H1 (cell line): ENCODE data around the gene ARHGEF16. TPM values are rescaled to one million over a fixed set of nuclear protein-coding genes. Genes with fewer than 3 reads are reported as not detected.
A peak's percentile ranks its signal among the peaks of the same experiment; 100 is the strongest.

ENCODE experiments used
- CTCF ChIA-PET: fragments of 300-600 bp; sonication (Branson Sonifier 250); formaldehyde crosslinking; loops from one replicate; lab custom pipeline; 2021; ENCODE audit not compliant: partially characterized antibody; lab: Charles Lee
- POLR2A ChIA-PET: fragments of 300-600 bp; sonication (Branson Sonifier 250); formaldehyde crosslinking; loops from one replicate; lab custom pipeline; 2021; ENCODE audit warnings: inconsistent platforms; ENCODE audit not compliant: partially characterized antibody; lab: Charles Lee
- DNase-seq, 2 experiments: peaks; one replicate each; pipeline versions ENCODE4 v3.0.0 to v3.0.0-alpha.2; 2010 to 2022; ENCODE audit warnings: low spot score in 2 of 2, low read depth in 1 of 2, mixed read lengths in 1 of 2
- FAIRE-seq: peaks from 2 replicates; lab custom pipeline; 2011; peaks lifted over from hg19 to GRCh38; lab: Jason Lieb, UNC
- H2AFZ ChIP-seq: 2 replicates; pipeline ENCODE4 v1.8.1; 2012; ENCODE audit warnings: low read length, inconsistent platforms
- H2AK5ac ChIP-seq: 2 replicates; pipeline ENCODE4 v1.6.1; 2013; ENCODE audit warnings: low read depth, low read length
- H2BK120ac ChIP-seq: replicated peaks from 2 replicates; pipeline ENCODE3; 2013; ENCODE audit warnings: low read depth, low read length, inconsistent platforms
- H2BK12ac ChIP-seq: 2 replicates; pipeline ENCODE4 v1.6.1; 2013; ENCODE audit warnings: low read depth, low read length
- H2BK15ac ChIP-seq: 2 replicates; pipeline ENCODE4 v1.6.1; 2013; ENCODE audit warnings: low read length
- H2BK20ac ChIP-seq: 2 replicates; pipeline ENCODE4 v1.6.1; 2013; ENCODE audit warnings: low read length
- H2BK5ac ChIP-seq: 2 replicates; pipeline ENCODE4 v1.6.1; 2013; ENCODE audit warnings: low read depth, low read length
- H3K14ac ChIP-seq: 2 replicates; pipeline ENCODE4 v1.6.1; 2013; ENCODE audit warnings: inconsistent platforms; ENCODE audit not compliant: insufficient read length
- H3K18ac ChIP-seq: 2 replicates; pipeline ENCODE4 v1.6.1; 2013; ENCODE audit warnings: low read length; ENCODE audit errors: extremely low read depth
- H3K23ac ChIP-seq: 2 replicates; pipeline ENCODE4 v1.6.1; 2013; ENCODE audit warnings: inconsistent platforms; ENCODE audit not compliant: insufficient read length
- H3K23me2 ChIP-seq: 2 replicates; pipeline ENCODE4 v1.6.1; 2013; ENCODE audit warnings: low read depth, low read length
- H3K27ac ChIP-seq: 2 replicates; pipeline ENCODE4 v1.6.1; 2011; ENCODE audit warnings: low read depth, low read length, inconsistent platforms
- H3K27me3 ChIP-seq, 4 experiments: replicated peaks in 1 of 4; 1 replicate in 1 of 4; 2 replicates in 3 of 4; pipeline versions ENCODE4 v1.6.1 to v1.8.1; 2011 to 2013; ENCODE audit warnings: low read length in 3 of 4, mild to moderate bottlenecking in 3 of 4, inconsistent platforms in 2 of 4, mixed read lengths in 2 of 4, moderate library complexity in 1 of 4; ENCODE audit not compliant: control insufficient read depth in 3 of 4, insufficient read depth in 3 of 4; ENCODE audit errors: extremely low read depth in 1 of 4
- H3K36me3 ChIP-seq, 4 experiments: 2 replicates each; pipeline versions ENCODE4 v1.6.1 to v1.8.1; 2011 to 2013; ENCODE audit warnings: mild to moderate bottlenecking in 4 of 4, low read length in 3 of 4, moderate library complexity in 2 of 4, control low read depth in 1 of 4, inconsistent platforms in 1 of 4; ENCODE audit not compliant: insufficient read depth in 4 of 4, control insufficient read depth in 2 of 4
- H3K4ac ChIP-seq: replicated peaks from 2 replicates; pipeline ENCODE3; 2013; ENCODE audit warnings: low read length, low read depth, mixed read lengths, inconsistent platforms; ENCODE audit not compliant: insufficient read length
- H3K4me1 ChIP-seq, 4 experiments: replicated peaks in 1 of 4; 1 replicate in 1 of 4; 2 replicates in 3 of 4; pipeline versions ENCODE4 v1.6.1 to v1.8.1; 2011 to 2013; ENCODE audit warnings: low read length in 3 of 4, inconsistent platforms in 2 of 4, mixed read lengths in 1 of 4; ENCODE audit not compliant: insufficient read depth in 4 of 4, control insufficient read depth in 3 of 4
- H3K4me2 ChIP-seq, 2 experiments: 2 replicates each; pipeline versions ENCODE4 v1.6.1 to v1.8.1; 2011 to 2013; ENCODE audit warnings: low read depth in 2 of 2, low read length in 2 of 2, control low read depth in 1 of 2, inconsistent platforms in 1 of 2, mild to moderate bottlenecking in 1 of 2; ENCODE audit not compliant: insufficient read depth in 1 of 2
- H3K4me3 ChIP-seq, 4 experiments: fragments of 200-600, 300-600 bp in 1 of 4; sonication (generic), shearing (Covaris generic), sonication (Bioruptor Twin) in 1 of 4; 2 replicates each; pipeline versions ENCODE4 v1.5.1 to v1.8.1; 2011 to 2016; ENCODE audit warnings: low read length in 4 of 4, low read depth in 3 of 4, control low read depth in 2 of 4, inconsistent platforms in 2 of 4, mild to moderate bottlenecking in 2 of 4, mixed read lengths in 1 of 4, moderate library complexity in 1 of 4; ENCODE audit not compliant: insufficient read depth in 2 of 4; ENCODE audit errors: extremely low read depth in 1 of 4
- H3K56ac ChIP-seq: replicated peaks from 2 replicates; pipeline ENCODE3; 2013; ENCODE audit warnings: low read depth, mild to moderate bottlenecking, mixed read lengths, low read length, inconsistent platforms; ENCODE audit not compliant: insufficient read length
- H3K79me1 ChIP-seq: 2 replicates; pipeline ENCODE4 v1.6.1; 2013; ENCODE audit warnings: low read depth, low read length, control low read depth
- H3K79me2 ChIP-seq, 2 experiments: 2 replicates each; pipeline versions ENCODE4 v1.6.1 to v1.8.1; 2012 to 2013; ENCODE audit warnings: low read length in 2 of 2, mild to moderate bottlenecking in 2 of 2, inconsistent platforms in 1 of 2; ENCODE audit not compliant: insufficient read depth in 2 of 2, control insufficient read depth in 1 of 2
- H3K9ac ChIP-seq, 4 experiments: replicated peaks in 1 of 4; 1 replicate in 1 of 4; 2 replicates in 3 of 4; pipeline versions ENCODE4 v1.6.1 to v1.8.1; 2011 to 2013; ENCODE audit warnings: low read depth in 3 of 4, low read length in 3 of 4, control low read depth in 2 of 4, mild to moderate bottlenecking in 2 of 4, moderate library complexity in 2 of 4, inconsistent platforms in 1 of 4; ENCODE audit errors: extremely low read depth in 1 of 4
- H3K9me3 ChIP-seq, 2 experiments: 2 replicates each; pipeline versions ENCODE4 v1.6.1 to v1.8.1; 2012 to 2013; ENCODE audit warnings: mild to moderate bottlenecking in 2 of 2, moderate library complexity in 2 of 2, control low read depth in 1 of 2, inconsistent platforms in 1 of 2, low read depth in 1 of 2, low read length in 1 of 2, mixed read lengths in 1 of 2; ENCODE audit not compliant: insufficient read depth in 2 of 2
- H4K20me1 ChIP-seq, 2 experiments: replicated peaks in 1 of 2; 2 replicates each; pipeline versions ENCODE3 to v1.8.1; 2011 to 2013; ENCODE audit warnings: inconsistent platforms in 2 of 2, low read length in 2 of 2, mild to moderate bottlenecking in 1 of 2; ENCODE audit not compliant: insufficient read depth in 2 of 2, control insufficient read depth in 1 of 2
- H4K5ac ChIP-seq: 2 replicates; pipeline ENCODE4 v1.6.1; 2013; ENCODE audit warnings: low read length, low read depth, mixed read lengths, inconsistent platforms; ENCODE audit not compliant: insufficient read length
- H4K8ac ChIP-seq: 2 replicates; pipeline ENCODE4 v1.8.0; 2013; ENCODE audit warnings: mild to moderate bottlenecking, moderate library complexity, low read length, inconsistent platforms; ENCODE audit not compliant: insufficient read depth; ENCODE audit errors: extremely low read depth
- H4K91ac ChIP-seq: replicated peaks from 2 replicates; pipeline ENCODE3; 2013; ENCODE audit warnings: low read length, mixed read lengths, inconsistent platforms; ENCODE audit not compliant: insufficient read length
- KDM1A ChIP-seq: fragments of 200-600, 300-600 bp; sonication (generic); IDR thresholded peaks from 2 replicates; pipeline ENCODE4 v1.7.1; 2016; ENCODE audit warnings: mild to moderate bottlenecking, low read length, borderline replicate concordance
- POLR2AphosphoS5 ChIP-seq: IDR thresholded peaks from 2 replicates; pipeline ENCODE4 v1.6.1; 2011; ENCODE audit warnings: low read depth, low read length
- RAD21 ChIP-seq, 2 experiments: IDR thresholded peaks in 1 of 2; conservative IDR thresholded peaks in 1 of 2; 2 replicates each; pipeline ENCODE4 v1.6.1; 2011; ENCODE audit warnings: low read depth in 2 of 2, low read length in 2 of 2, improper control_type of control experiment in 1 of 2, inconsistent platforms in 1 of 2, mild to moderate bottlenecking in 1 of 2, moderate library complexity in 1 of 2
- RBBP5 ChIP-seq: IDR thresholded peaks from 2 replicates; pipeline ENCODE4 v1.7.1; 2012; ENCODE audit warnings: low read depth, mild to moderate bottlenecking, inconsistent platforms, low read length, moderate library complexity, borderline replicate concordance
- RNF2 ChIP-seq: fragments of 200-900, 300-1000 bp; sonication (generic); IDR thresholded peaks from 2 replicates; pipeline ENCODE4 v1.7.1; 2016; ENCODE audit warnings: borderline replicate concordance, low read depth, mild to moderate bottlenecking, antibody characterized with exemption, low read length; ENCODE audit not compliant: poor library complexity, severe bottlenecking; ENCODE audit errors: missing control alignments
- SIX5 ChIP-seq: IDR thresholded peaks from 2 replicates; pipeline ENCODE4 v1.6.1; 2011; ENCODE audit warnings: mild to moderate bottlenecking, low read depth, low read length
- YY1 ChIP-seq: IDR thresholded peaks from 2 replicates; pipeline ENCODE4 v1.6.1; 2011; ENCODE audit warnings: low read depth, mild to moderate bottlenecking, low read length
- ZNF274 ChIP-seq: IDR thresholded peaks from 2 replicates; pipeline ENCODE4 v1.7.0; 2012; ENCODE audit warnings: low read length, borderline replicate concordance; ENCODE audit errors: extremely low read depth
- WGBS, 2 experiments: shearing (Covaris generic) in 1 of 2; methylation state at CpG; one replicate each; pipeline versions ENCODE4 v1.1.6 to v1.1.7; 2013 to 2015; ENCODE audit warnings: low lambda C conversion rate in 2 of 2, mixed read lengths in 2 of 2, inconsistent platforms in 1 of 2, low coverage in 1 of 2, missing lambda C conversion rate in 1 of 2; ENCODE audit not compliant: insufficient replicate concordance in 2 of 2, insufficient coverage in 1 of 2, insufficient read length in 1 of 2; ENCODE audit errors: extremely low coverage in 1 of 2, missing lambda C conversion rate in 1 of 2; 5-methylcytosine and 5-hydroxymethylcytosine counted together
- polyA plus RNA-seq, 7 experiments: library from polyadenylated mRNA; depleted of rRNA in 3 of 7; stranded (reverse) in 5 of 7; unstranded in 2 of 7; fragments of >200 nt in 5 of 7; fragments of 200-250 nt in 2 of 7; gene quantifications; 1 replicate in 5 of 7; 2 replicates in 1 of 7; 4 replicates in 1 of 7; pipeline versions ENCODE4 v1.2.1 to v1.2.3, GENCODE V29; 2011 to 2013; ENCODE audit warnings: missing spikeins in 2 of 7, mixed read lengths in 2 of 7
- total RNA-seq: library from RNA; stranded (reverse); fragmentation: NEBNext Ultra II Directional; extraction: Animal tissue kit (Norgen Biotek cat#: 25700); gene quantifications from 2 replicates; pipeline ENCODE4 v1.2.1, GENCODE V29; 2021
- TF ChIP-seq, protein P1 (sequence below): IDR thresholded peaks from 2 replicates; pipeline ENCODE4 v1.6.1; 2012; ENCODE audit warnings: inconsistent platforms

Gene ARHGEF16
- total and polyA plus RNA-seq, 2 of the 8 experiments (the other 6 are each of a cell fraction or from before 2014, with no cell fraction given): 18.3 to 20.7 TPM

DNA sequence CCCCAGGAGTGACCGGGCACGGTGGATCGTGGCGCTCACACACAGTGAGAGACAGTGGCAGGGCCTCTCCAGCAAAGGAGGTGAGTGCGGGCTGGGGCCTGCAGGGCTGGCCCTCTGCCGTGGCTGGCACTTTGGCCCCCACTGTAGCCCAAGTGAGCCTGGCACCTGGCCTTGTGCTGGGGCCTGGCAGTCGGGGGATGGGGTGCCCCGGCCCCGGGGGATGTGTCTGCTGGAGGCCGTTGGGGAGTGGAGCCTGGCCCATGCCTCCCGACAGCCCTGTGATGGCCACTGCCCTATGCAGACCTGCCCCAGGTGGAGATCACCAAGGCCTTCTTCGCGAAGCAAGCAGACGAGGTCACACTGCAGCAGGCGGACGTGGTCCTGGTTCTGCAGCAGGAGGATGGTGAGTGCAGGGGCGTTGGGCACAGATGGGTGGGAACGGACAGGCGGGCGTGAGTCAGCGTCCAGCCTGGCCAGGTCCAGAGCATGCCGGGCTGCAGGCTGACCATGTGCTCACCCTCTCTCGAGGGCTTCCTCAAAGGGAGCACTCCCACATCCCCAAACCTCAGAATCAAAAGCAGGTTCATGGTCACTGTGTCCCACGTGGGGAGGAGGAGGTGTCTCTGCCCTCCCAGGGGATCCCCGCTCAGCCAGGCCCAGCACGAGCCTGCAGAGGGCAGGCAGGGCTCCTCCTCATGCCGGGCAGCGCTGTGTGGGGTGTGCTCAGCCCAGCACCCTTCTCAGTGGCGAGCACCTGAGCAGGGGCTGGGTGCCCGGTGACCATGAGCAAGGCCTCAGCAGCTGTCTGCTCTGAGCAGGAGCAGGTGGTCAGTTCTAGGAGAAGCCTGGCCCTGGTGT lies 25.3 kb downstream of the ARHGEF16 start:
- H2BK120ac ChIP-seq: no peak overlapping the region
- no peak overlapping the region for H3K23ac ChIP-seq
- no peak overlapping the region for H2AK5ac ChIP-seq
- no peak overlapping the region for H2AFZ ChIP-seq
- H3K79me2 ChIP-seq: no peaks in the 10 kb centered on the region
- no peak for DNase-seq
- H3K14ac ChIP-seq: no peak overlapping the region
- no peak for FAIRE-seq
- no peak overlapping the region for H3K4me2 ChIP-seq
- TF ChIP-seq, protein P1, sequence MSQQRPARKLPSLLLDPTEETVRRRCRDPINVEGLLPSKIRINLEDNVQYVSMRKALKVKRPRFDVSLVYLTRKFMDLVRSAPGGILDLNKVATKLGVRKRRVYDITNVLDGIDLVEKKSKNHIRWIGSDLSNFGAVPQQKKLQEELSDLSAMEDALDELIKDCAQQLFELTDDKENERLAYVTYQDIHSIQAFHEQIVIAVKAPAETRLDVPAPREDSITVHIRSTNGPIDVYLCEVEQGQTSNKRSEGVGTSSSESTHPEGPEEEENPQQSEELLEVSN: no peak
- TF ChIP-seq SIX5 (no peak), RBBP5 (no peak), ZNF274 (no peak), RAD21 (IDR thresholded peaks at IDR 0.05 in 1 of 2, conservative IDR thresholded peaks at IDR 0.05 in 1 of 2; ENCODE audit: low read depth in 2 of 2, low read length in 2 of 2) (no peak), RNF2 (no peak), YY1 (no peak), KDM1A (no peak), POLR2AphosphoS5 (no peak)
- H3K4ac ChIP-seq: no peak overlapping the region
- ChIA-PET CTCF (interaction anchor here (1.0 to 4.2 kb wide), 7 partner anchors 8 to 82 kb away, joined by 3 to 41 read pairs (median 6); no protein-coding TSS in a partner anchor), POLR2A (interaction anchor here (1.1 to 2.5 kb wide), 4 partner anchors 8 to 45 kb away, joined by 3 to 7 read pairs (median 5); no protein-coding TSS in a partner anchor)
- H3K4me1 ChIP-seq: no peaks in the 10 kb centered on the region
- H3K18ac ChIP-seq: no peak overlapping the region
- H2BK20ac ChIP-seq: no peak overlapping the region
- H3K27ac ChIP-seq: no peak overlapping the region
- H3K27me3 ChIP-seq: no peaks in the 10 kb centered on the region
- no peak overlapping the region for H3K9ac ChIP-seq
- H3K36me3 ChIP-seq: peaks cover 0 to 7% (median 3%) of the 10 kb centered on the region in 4 experiments; a peak in 3 of 8 replicates
- peak overlapping the region; percentile 71; the same call in 1 of the 2 replicates for H4K8ac ChIP-seq
- no peak overlapping the region for H4K5ac ChIP-seq
- no peak overlapping the region for H4K91ac ChIP-seq
- H3K9me3 ChIP-seq: peaks cover 0 to 4% of the 10 kb centered on the region in 2 experiments; a peak in 1 of 4 replicates
- WGBS, 2 experiments: 87% methylated on average over 26 of the region's 30 CpGs; no CpG with 5 or more reads in 1 of the 2 experiments
- no peak overlapping the region for H2BK15ac ChIP-seq
- H3K79me1 ChIP-seq: no peaks in the 10 kb centered on the region
- H4K20me1 ChIP-seq: peaks cover 2 to 5% of the 10 kb centered on the region in 2 experiments
- H2BK12ac ChIP-seq: no peak overlapping the region
- no peak overlapping the region for H3K56ac ChIP-seq
- H2BK5ac ChIP-seq: no peak overlapping the region
- H3K4me3 ChIP-seq: no peak overlapping the region
- H3K23me2 ChIP-seq: no peaks in the 10 kb centered on the region
